ENCODE measurements around the gene RAB30. TPM values are rescaled to one million over a fixed set of nuclear protein-coding genes. Genes with fewer than 3 reads are reported as not detected.

Gene RAB30
- total and polyA plus RNA-seq, 3 donors from 2014 or later: 11.4 to 13.1 (median 12.3) TPM

DNA sequence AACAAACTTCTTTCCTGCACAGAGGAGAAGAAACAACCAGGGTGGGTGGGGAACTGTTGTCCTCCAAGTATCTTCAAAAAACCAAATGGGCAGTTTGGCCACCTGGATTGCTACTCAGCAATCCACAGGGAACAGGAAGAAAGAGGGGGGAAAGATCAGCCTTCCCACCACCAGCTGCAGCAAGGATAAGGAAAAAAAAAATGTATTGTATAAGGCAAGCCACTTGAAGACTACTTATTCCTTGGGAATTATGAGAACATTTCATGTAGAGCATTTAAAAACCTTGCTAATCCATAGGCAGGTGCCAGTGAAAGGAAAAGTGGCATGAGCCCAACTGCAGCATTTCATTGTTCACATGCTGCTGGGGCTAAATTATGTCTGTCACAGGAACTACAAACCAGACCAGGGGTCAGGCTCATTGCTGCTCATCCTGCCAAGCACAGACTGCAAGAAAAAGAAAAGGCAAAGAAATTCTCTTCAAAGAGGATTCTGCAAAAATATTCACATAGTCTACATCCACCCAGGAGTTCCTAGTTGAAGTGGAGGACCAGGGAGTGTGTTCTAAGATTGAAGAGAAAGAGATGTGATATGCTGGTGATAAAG is 2.2 kb downstream of the RAB30 start:
- H3K27ac ChIP-seq: peak overlapping the region; percentile 89 to 93
- intact Hi-C loops (cut with DNase I; ENCODE audit: low total_unique reads): loop anchor here (5.0 to 10.0 kb wide), 2 partner anchors 88 to 165 kb away; partner anchors contain the start of genes DDIAS, PCF11 and PRCP
- TF ChIP-seq, protein P1, sequence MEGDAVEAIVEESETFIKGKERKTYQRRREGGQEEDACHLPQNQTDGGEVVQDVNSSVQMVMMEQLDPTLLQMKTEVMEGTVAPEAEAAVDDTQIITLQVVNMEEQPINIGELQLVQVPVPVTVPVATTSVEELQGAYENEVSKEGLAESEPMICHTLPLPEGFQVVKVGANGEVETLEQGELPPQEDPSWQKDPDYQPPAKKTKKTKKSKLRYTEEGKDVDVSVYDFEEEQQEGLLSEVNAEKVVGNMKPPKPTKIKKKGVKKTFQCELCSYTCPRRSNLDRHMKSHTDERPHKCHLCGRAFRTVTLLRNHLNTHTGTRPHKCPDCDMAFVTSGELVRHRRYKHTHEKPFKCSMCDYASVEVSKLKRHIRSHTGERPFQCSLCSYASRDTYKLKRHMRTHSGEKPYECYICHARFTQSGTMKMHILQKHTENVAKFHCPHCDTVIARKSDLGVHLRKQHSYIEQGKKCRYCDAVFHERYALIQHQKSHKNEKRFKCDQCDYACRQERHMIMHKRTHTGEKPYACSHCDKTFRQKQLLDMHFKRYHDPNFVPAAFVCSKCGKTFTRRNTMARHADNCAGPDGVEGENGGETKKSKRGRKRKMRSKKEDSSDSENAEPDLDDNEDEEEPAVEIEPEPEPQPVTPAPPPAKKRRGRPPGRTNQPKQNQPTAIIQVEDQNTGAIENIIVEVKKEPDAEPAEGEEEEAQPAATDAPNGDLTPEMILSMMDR (IDR thresholded peaks at IDR 0.05): no peak
- no peak for TF ChIP-seq POLR2A (IDR thresholded peaks at IDR 0.05)
- no peak for DNase-seq
- no peaks in the 10 kb centered on the region for H3K27me3 ChIP-seq
- peaks cover 16% of the 10 kb centered on the region for H3K4me1 ChIP-seq
- no peaks in the 10 kb centered on the region for H3K9me3 ChIP-seq
- H3K4me3 ChIP-seq: peak overlapping the region in 1 of 2 donors; percentile 3
- no peaks in the 10 kb centered on the region for H3K36me3 ChIP-seq (ENCODE audit: low read depth, missing control alignments)

DNA sequence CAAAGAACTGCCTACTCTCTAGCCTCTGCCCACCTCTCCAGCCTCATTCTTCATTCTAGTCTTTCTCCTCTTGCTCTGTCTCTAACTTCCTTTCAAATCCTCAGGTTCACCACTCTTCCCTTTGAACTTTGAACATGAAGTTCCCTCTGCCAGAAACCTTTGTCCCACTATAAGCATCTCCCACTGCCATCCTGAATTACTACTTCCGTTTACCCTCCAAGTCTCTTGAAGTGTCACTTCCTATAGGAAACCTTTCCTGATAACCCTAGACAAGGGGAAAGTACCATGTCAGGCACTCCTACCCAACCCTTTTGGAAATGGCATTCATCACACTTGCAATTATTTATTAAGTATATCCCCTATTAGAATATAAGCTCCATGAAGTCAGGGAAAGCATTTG is 3.1 kb downstream of the RAB30 start:
- intact Hi-C loops (cut with DNase I; ENCODE audit: low total_unique reads): no loop called here
- DNase-seq: no peak
- Histone ChIP-seq H3K4me1 (peaks cover 16% of the 10 kb centered on the region), H3K36me3 (ENCODE audit: low read depth, missing control alignments) (no peaks in the 10 kb centered on the region), H3K4me3 (no peak overlapping the region), H3K27me3 (no peaks in the 10 kb centered on the region), H3K27ac (no peak overlapping the region), H3K9me3 (no peaks in the 10 kb centered on the region)
- WGBS, 2 donors: 71 to 73% methylated on average over 1 of the region's 1 CpG
- no peak for TF ChIP-seq POLR2A (IDR thresholded peaks at IDR 0.05)

DNA sequence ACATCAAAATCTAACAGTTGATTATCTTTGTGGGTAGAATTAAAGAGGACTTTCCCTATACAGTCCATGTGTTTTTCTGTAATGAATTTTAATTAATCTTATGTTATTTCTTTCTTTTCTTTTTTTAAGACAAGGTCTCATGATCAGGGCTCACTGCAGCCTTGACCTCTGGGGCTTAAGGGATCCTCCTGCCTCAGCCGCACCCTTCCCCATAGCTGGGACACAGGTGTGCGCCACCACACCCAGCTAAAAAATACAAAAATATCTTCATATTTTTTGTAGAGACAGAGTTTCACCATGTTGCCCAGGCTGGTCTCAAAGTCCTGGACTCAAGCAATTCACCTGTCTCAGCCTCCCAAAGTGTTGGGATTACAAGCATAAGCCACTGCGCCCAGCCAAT is 7.7 kb downstream of the RAB30 start:
- no peak for TF ChIP-seq POLR2A (IDR thresholded peaks at IDR 0.05)
- TF ChIP-seq, protein P1 (IDR thresholded peaks at IDR 0.05): no peak
- DNase-seq: no peak
- Histone ChIP-seq H3K36me3 (ENCODE audit: low read depth, missing control alignments) (no peaks in the 10 kb centered on the region), H3K27ac (no peak overlapping the region), H3K4me1 (peaks cover 4% of the 10 kb centered on the region), H3K9me3 (no peaks in the 10 kb centered on the region), H3K27me3 (no peaks in the 10 kb centered on the region), H3K4me3 (no peak overlapping the region)
- 94 to 95% methylated on average over 3 of the region's 3 CpGs for WGBS, 2 donors
- intact Hi-C loops (cut with DNase I; ENCODE audit: low total_unique reads): no loop called here

DNA sequence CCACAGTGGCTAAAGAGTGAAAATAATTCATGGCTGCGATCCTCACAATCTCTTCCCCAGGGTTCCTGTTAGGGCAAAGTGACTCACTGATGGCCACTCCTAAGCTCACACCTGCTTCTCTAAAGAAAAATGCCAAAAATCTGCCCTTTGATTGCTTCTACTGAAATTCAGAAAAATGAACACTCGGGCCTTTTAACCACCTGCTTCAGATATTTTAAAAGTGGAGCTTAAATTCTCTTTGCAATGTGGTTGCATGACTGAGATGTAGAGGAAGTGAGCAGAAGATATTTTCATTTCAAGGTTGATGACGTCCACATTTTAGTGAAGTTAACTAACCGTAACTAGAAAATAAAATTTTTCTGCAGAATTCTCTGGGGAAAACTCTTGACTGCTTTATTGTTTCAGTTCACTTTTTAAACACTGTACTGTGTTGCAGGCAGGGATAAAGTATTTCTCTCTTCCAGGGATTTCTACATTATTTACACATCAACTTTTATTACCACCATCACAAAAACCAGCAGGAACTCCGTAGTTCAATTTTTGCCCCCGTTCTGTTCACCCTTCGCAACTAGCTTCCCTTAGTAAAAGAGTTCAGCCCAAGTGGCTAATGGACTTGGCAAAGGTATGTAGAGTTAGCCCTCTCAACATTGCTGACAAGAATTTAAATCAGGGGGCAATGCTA is 8.5 kb downstream of the RAB30 start:
- Histone ChIP-seq H3K9me3 (no peaks in the 10 kb centered on the region), H3K27me3 (no peaks in the 10 kb centered on the region), H3K27ac (no peak overlapping the region), H3K36me3 (ENCODE audit: low read depth, missing control alignments) (no peaks in the 10 kb centered on the region), H3K4me3 (no peak overlapping the region), H3K4me1 (peaks cover 4% of the 10 kb centered on the region)
- TF ChIP-seq, protein P1 (IDR thresholded peaks at IDR 0.05): no peak
- no peak for TF ChIP-seq POLR2A (IDR thresholded peaks at IDR 0.05)
- no peak for DNase-seq
- intact Hi-C loops (cut with DNase I; ENCODE audit: low total_unique reads): no loop called here
- 35 to 36% methylated on average over 7 of the region's 7 CpGs for WGBS, 2 donors

DNA sequence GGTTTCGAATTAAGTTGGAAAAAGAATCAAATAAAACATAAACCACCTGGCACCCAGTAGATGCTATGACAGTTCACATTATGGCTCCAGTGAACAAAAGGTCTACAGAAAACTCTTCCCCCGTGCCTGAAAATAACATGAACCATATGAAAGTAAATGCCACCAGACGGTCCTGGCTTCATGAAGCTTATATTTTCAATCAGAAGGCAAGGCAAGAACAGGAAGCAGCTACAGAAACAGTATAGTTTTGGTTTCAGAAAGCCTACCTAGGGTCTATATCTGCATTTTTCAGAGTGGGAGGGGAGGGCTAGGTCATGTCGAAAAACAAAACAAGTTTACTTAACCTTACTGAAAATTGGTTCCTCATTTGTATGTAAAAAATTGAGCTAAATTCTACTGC is 9.8 kb downstream of the RAB30 start:
- intact Hi-C loops (cut with DNase I; ENCODE audit: low total_unique reads): no loop called here
- Histone ChIP-seq H3K4me3 (no peak overlapping the region), H3K9me3 (no peaks in the 10 kb centered on the region), H3K27me3 (no peaks in the 10 kb centered on the region), H3K4me1 (peaks cover 4% of the 10 kb centered on the region), H3K27ac (no peak overlapping the region), H3K36me3 (ENCODE audit: low read depth, missing control alignments) (no peaks in the 10 kb centered on the region)
- TF ChIP-seq POLR2A (IDR thresholded peaks at IDR 0.05): no peak
- TF ChIP-seq, protein P1 (IDR thresholded peaks at IDR 0.05): no peak
- 84 to 89% methylated on average over 4 of the region's 4 CpGs for WGBS, 2 donors
- no peak for DNase-seq
